GM18519 (cell line): Measurements from ENCODE around the gene IL1RAP.
"Not testable (repeated sequence)": the region's sequence is repeated elsewhere in the genome, so short reads cannot be mapped to it uniquely, and the experiment has no call there.

Experiments used
- ATAC-seq: cut with Tn5 transposase; IDR thresholded peaks from one replicate; pipeline ENCODE4 v1.9.1; 2021; ENCODE audit warnings: mild to moderate bottlenecking, moderate library complexity; ENCODE audit not compliant: unreplicated experiment, low FRiP score

The IL1RAP gene

GRCh38 chr3:190505381-190506003 is 8.4 kb upstream of the IL1RAP start:
- no peak for ATAC-seq

- ATAC-seq, result no peak
Observed at GRCh38 chr3:190506271-190506670, 7.6 kb upstream of the IL1RAP start.

DNA sequence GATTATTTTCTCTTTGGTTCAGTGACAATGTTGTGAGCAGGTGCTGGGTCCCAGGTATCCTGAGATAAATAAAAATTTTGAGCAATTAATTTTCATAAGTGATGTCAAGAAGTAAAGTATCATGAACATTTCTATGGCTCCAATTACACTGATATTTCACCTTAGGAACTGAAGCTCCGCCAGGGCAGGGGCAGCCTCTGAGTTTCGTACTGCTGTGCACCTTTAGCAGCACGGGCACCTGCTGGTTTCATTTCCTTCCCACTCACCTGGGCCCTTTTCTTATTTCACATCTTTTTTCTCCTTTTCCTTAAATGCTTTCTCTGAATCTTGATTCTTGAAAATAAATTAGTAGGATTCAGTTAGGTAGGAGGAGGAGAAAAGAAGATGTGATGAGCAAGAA is 1.2 kb upstream of the IL1RAP start:
- ATAC-seq, result no peak

GRCh38 chr3:190514413-190515153 is 698 bp downstream of the IL1RAP start:
- no peak for ATAC-seq

- no peak for ATAC-seq
Observed at GRCh38 chr3:190516416-190516815, 2.5 kb downstream of the IL1RAP start.

DNA sequence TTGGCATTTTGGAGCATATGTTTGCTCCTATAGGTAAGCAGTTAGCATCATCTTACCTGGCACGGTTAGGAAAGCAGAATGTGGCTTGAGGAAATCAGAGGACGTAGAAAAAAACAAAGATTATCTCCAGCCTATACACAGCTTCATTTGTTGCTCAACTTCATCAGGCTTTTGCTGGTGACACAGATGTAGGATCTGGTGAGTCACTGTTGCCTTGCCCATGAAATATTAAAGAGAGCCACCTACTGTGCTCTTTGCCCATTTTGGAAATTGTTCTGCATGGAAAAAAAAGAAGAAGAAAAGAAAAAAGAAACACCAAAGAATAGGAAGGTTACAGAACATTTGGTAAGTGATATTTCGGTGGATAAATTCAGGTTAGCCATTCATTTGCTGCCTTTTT is 3.8 kb downstream of the IL1RAP start:
- ATAC-seq, result no peak

DNA sequence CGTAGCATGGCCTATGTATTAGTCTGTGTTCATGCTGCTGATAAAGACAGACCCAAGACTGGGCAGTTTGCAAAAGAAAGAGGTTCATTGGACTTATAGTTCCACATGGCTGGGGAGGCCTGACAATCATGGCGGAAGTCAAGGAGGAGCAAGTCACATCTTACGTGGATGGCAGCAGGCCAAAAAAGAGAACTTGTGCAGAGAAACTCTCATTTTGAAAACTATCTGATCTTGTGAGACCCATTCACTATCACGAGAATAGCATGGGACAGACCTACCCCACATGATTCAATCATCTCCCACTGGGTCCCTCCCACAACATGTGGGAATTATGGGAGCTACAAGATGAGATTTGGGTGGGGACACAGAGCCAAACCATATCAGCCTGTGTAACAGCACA is 4.6 kb downstream of the IL1RAP start:
- ATAC-seq, result not testable (repeated sequence)

GRCh38 chr3:190519886-190520285 is 6.0 kb downstream of the IL1RAP start:
- no peak for ATAC-seq

- no peak for ATAC-seq
Observed at GRCh38 chr3:190521998-190522397, 8.1 kb downstream of the IL1RAP start.

DNA sequence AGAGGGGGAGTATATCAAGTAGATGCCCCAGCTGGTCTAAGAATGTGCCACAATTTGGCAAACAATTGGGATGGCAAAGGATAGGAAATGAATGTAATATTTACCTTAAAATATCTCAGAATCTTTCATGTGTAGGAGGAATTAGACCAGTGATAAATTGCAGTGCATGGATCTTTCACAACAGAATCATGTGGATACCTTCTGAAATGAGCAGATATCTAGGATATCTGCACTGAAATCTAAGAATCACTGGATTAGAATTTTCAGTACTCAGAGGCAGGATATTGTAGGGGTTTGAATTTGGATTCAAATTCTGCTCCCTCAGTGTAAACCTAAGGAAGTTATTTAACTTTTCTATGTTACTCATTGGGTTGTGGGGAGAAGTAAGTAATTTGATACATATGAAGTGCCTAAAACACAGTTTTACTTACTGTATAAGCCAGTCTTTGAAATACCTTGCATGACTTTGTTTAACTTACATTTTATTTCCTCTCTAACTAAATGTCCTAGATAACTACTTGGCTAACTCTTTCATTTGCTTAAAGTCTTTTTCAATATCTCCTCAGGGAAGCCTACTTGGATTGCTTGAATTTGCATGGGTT is 8.8 kb downstream of the IL1RAP start:
- no peak for ATAC-seq

DNA sequence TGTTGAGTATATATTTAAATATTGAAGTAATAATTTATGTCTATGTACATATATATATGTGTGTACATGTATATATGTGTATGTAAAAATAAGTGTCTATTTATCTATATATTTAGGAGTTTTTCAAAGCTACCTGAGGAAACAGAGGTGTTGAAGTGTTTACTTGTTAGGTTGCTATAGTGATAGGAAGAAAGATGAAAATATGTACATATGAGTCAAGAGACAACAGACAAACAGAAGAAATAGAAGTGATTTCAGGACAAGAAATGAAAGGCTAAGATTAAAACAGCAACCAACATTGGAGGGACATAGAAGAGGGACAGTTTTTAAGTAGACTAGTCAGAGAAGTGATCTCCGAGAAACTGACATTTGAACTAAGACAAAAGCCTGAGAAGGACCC is 11.1 kb downstream of the IL1RAP start:
- ATAC-seq, result no peak

DNA sequence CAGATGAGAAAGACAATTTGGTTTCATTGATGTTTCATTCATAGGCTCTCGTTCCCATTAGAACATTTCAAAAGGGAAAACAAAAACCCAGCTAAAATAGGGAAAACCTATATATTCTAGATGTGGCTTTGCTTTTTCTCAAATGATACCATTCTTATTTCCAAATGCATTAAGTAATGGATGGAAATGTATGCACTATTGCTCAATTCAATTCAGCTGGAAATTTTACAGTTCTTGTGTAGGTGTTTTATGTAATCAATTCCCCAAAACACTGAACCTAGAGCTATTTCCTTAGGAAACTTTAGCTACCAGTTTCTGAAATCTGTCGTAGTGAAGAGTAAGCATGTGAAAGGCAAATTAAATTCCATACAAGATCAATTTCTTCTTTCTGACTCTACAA is 11.7 kb downstream of the IL1RAP start:
- ATAC-seq, result no peak

- ATAC-seq, result no peak
Observed at GRCh38 chr3:190526787-190527762, 13.2 kb downstream of the IL1RAP start.

- ATAC-seq, result no peak
Observed at GRCh38 chr3:190528706-190529105, 14.8 kb downstream of the IL1RAP start.

DNA sequence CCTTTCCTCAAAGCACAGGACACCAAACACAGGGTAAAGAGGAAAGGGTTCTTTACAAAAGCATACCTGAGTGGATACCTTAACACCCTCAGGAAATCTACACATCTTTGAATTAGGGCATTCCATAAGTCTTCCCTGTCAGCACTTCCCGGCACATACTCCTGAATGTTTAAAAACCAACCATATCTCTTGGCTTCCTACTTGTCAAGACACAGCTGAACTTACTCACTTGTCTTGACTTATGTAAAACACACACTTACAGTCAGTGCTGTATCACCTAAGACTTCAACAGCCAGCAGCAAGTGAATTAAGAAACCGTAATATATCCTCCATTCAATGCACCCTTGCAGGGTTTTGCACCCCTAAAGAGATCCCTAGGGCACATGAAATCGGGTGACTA is 17.5 kb downstream of the IL1RAP start:
- no peak for ATAC-seq

DNA sequence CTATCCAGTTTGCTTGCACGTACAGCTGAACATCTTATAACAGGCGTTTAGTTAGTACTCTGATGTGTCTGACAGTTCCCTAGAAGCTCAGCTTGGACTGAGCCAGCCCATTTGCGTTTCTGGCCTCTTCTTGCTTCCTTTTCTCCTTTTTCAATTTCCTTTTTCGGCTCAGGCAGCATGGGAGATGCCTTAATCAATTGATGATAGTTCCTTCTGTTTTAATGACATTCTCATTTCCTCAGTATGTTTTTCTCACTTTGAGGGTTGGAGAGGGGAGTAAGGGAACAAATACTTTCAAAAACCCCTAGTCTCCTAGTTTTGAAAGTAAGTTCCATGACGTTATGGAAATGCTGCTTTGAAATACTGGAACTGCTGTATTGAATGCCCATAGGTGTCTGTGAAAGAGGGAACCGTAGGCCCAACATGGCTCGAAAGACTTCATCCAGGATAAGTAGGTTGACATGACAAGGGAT is 18.9 kb downstream of the IL1RAP start:
- ATAC-seq, result no peak

GRCh38 chr3:190533511-190534281 is 19.8 kb downstream of the IL1RAP start:
- no peak for ATAC-seq

DNA sequence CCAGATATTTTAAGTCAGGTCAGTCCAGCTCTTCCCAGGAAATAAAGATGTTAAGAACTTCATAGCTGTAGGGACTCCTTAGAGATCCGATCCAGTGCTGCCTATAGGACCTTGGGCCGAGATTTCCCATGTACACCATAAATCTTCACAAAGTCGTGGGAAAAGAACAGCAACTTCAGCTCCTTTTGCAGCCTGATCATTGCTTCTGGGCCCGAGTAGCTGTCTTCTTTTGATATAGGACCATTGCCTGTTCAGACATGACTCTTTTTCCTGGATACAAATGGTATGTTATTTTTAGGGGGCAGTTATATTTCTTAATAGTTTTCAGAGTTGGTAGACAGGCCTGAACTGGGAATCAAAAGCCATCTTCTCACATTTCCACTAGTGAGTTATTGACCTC is 20.5 kb downstream of the IL1RAP start:
- ATAC-seq, result no peak

GRCh38 chr3:190534986-190535385 is 21.1 kb downstream of the IL1RAP start:
- ATAC-seq, result no peak

DNA sequence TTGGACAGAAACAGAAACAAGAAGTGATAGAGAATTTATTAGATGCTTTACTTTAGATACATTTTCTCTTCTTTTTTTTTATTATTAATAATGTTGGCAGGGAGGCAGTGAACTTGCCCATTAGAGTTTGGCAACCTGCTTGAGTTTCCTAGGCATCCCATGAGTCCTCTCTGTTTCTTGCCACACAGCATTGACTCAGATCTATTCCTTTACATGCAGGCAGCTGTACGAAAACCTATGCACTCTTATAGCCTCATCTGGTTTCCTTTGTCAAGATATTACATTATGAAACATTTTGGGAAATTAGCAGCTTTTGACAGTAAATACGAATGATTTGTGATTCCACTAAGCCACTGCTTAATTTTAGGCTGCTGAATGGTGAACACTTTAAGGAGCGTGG is 23.3 kb downstream of the IL1RAP start:
- ATAC-seq, result no peak
